ENCODE data around the gene ERCC5.
A peak's percentile ranks its signal among the peaks of the same experiment; 100 is the strongest.

Gene ERCC5

DNA sequence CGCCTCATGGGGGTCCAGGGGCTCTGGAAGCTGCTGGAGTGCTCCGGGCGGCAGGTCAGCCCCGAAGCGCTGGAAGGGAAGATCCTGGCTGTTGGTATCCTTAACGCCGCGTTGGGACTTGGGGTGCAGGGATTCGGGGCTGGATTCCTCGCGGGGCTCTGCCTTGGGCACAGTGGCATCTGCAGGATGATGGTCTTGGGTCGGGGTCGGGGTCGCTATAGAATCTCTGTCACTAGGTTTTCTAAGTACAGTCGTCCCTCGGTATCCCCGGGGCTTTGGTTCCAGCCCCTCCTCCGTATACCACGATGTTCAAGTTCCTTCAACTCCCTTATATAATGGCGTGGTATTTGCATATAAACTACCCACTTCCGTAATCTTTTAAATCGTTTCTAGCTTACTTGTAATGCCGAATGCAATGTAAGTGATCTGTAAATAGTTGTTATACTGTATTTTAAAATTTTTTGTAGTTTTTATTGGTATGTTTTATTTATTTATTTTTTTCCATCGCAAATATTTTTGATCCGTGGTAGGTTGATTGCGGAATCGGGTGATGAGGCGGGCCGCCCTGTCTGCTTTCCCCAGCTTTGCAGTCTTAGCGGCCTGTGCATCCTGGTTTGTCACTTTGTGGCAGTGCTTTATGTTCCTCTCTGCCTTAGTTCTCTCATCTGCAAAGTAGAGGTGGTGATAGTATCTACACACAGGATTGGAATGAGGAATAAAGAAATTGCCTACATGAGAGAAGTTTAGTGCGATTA, 606 bp downstream of the ERCC5 start:
- peak; percentile 52 for DNase-seq

DNA sequence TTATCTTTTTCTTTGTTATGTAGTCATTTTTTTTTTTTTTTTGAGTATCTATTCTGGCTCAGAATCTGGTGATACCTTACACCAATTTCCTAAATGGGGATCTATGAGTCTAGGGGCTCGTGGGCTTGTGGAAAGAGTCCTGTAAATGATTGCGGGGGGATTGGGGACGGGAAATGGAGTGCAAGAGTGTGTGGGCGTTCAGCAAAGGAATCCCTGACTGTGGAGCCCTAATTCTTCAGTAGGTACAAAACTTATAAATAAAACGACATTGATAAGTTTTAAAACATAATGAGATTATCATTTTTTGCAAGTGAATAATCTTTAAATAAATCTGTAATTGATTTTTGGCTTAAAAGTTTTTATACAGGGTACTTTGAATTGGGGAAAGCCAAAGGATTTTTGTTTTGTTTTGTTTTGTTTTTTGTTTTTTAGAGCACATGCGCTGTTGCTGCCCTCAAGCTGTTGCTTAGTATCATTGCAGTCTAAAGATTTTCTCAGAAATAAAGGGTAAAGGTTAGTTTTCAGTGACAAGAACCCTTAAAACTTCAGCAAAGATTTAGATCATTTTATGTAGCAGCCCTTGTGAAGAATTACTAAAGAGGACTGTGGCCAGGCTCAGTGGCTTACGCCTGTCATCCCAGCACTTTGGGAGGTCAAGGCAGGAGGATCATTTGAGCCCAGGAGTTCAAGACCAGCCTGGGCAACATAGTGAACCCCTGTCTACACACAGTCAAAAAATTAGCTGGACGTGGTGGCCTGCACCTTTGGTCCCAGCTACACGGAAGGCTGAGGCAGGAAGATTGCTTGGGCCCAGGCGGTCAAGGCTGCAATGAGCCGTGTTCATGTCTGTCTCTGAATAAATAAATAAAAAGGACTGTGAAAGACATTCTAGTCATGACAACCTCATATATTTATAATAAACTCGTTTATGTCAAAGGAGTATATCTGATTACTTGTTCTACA, 1.7 kb downstream of the ERCC5 start:
- no peak for DNase-seq

DNA sequence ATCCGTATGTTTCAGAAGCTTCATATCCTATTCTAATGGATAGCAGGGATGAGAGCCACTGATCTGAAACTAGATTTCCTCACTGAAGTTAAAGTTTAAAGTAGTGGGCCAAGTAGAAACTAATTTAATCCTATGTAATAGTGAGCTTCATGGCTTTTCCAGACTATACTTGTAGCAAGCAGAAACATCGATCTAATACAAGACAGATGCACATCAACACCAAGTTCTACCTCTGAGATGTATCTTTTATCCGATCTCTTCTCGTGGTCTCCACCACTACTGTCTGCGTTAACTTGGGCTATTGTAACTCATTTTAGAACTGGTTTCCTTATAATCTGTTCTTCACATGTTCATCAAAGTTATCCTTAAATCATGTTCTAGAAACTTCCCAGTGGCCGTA, 3.1 kb downstream of the ERCC5 start:
- DNase-seq = no peak

DNA sequence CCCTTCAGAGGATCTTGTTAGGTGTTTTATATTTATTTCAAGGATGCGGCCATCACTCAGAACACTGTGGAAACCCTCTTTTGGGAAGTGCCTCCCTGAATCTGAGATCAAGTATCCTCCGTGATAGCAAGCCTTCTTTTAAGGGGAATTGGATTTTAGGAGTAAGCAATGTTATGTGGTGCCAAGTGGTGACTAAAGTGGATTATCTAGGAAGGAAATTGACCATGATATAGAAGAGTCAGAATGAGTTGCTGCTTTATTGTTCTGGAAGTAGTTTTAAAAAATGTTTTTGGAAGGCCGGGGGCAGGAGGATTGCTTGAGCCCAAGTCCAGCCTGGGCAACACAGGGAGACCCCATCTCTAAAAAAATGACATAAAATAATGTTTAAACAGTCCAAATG, 6.7 kb downstream of the ERCC5 start:
- no peak for DNase-seq

DNA sequence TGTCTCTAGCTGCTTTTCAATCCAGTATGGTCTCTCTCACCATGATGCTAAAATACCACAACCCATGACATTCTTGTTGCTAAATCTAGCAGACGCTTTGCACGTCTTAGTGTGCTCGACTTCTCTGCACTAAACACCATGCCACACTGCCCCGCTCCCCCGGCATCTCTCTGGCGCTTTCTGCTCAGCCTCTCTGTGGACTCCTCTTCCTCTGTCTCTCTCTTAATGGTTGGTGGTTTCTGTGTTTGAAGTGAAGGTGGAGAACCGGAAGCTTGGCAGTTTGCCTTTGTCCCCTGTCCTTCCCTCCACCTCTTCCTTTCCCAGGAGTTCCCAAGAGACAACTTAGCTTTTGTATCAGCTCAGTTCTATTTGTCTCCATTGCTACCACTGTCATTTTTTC, 8.8 kb downstream of the ERCC5 start:
- DNase-seq = no peak

DNA sequence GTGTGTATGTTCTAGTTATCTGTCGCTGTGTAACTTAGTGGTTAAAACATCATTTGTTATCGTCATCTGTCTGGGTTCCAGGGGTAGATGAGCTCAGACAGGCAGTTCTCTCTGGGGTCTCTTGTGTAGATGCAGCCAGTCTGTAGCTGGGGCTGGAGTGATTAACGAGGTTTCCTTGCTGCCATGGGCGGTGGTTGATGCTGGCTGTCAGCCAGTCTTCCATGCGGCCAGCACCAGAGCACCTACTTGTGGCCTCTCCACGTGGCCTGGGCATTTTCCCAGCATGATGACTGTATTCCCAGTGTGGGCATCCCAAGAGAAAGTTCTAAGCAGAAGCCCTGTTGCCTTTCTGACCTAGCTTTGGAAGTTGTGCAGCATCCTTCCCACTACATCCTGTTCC, 10.7 kb downstream of the ERCC5 start:
- no peak for DNase-seq

DNA sequence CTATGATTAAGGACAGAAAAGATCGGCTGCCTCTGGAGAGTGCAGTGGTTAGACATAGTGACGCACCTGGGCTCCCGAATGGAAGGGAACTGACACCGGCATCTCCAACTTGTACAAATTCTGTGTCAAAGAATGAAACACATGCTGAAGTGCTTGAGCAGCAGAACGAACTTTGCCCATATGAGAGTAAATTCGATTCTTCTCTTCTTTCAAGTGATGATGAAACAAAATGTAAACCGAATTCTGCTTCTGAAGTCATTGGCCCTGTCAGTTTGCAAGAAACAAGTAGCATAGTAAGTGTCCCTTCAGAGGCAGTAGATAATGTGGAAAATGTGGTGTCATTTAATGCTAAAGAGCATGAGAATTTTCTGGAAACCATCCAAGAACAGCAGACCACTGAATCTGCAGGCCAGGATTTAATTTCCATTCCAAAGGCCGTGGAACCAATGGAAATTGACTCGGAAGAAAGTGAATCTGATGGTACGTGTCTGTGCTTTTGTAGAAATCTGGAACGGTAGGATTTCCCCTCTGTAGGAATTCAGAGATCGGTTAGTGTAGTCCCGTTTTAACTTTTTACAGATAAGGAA, 16.9 kb downstream of the ERCC5 start:
- no peak for DNase-seq

DNA sequence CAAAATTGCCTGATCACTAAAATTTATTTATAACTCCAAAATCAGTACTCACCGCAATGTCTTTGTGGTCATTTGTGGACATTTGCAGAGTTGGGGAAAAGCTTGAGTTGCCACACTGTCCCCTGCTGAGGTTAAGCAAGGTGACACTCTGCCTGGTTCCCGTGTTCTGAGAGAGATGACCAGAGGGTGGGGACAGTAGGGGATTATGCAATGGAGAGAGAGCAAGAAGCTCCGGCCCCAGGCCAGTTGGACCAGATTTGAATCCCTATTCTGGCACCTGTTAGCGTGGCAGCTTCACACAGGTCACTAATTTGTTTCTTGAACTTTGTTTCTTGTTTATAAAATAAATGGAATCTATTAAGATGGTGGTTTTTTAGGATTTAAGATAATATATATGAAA, 17.8 kb downstream of the ERCC5 start:
- DNase-seq = no peak

DNA sequence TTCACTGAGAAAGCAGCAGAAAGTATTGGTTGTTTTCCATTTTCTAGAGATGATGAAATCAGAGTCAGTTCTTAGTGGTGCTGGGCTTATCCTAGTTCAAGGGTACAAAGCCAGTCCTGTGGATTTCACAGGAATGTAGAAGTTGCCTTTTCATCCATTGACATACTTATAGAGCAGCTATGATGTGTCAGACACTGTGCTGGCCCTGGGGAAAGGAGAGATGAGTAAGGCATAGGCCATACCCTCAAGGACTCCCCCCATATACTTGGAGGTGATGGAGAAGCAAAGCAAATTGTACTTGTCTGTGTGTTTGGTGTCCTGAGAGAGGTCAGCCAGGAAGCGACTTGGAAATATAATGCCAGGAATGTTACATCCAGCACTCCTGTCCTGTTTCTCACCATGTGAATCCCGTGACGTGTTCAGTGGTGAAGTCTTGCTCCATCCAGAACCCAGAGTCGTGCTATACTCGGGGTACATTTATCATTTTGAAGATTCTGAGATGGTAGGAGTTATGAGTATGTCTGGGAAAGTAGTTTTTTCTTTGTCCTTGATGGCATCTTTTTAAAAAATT, 22.6 kb downstream of the ERCC5 start:
- no peak for DNase-seq

DNA sequence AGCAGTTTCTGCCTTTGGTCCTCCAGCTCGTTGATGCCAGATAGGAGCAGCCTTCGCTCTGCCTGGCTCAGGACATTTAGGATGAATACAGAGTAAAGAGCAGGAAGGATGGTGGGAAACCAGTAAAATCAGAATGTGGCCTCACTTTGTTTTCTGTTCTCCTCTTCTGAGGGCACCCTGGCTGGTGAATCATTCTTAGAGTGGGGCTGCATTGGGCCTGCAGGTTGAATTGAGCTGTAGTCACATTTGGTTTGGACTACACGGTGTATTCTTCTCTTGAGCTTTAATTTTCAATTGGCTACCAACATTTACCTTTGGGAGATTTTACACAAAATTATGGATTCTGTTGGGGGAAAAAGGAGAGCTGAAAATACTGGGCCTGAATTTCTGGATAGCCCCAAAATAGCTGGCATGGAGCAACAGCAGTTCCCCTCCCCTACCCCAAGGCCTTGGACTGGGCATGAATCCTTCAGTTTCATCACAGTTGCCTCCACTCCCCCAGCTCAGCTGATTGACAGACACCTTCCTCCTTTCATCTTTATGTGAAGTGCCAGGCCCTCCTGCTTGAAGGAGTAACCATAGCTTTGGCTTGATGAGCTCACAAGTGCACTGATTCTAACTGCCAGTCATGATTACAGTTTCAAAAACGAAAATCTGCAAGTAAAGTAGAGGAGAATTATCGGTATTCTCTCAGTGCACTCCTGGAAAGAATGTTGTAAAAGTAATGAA, 24.3 kb downstream of the ERCC5 start:
- DNase-seq = no peak

DNA sequence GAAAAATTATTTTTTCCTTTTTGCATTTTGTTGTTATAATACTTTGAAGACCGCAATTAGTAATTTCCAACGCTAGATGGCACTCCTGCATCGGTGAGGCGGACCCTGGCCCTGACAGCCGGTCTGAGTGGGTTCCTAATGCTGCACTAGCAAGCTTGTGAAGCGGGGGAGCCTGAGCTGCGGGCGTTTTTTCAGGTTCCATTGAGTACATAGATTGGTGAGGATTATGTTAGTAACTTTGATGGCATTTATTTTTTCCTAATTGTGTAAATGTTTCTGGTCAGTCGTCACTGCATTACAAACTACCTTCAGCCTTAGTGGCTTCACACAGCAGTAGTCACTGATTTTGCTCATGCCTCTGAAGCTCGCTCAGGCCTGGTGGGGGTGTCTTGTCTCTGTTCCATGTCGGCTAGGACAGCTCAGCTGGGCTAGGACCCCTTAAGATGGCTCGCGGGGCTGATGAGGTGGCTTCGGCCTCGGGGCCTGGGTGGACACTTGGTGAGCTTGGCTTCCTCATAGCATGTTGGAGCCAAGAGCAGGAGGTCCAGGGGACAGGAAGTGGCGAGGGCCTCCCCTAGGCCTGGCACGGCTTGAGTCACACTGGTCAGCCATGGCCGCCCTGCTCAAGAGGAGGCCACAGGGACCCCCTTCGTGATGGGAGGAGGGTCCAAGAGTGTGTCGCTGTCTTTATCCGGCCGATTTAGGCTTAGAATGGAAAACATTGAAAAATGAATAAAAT, 25.0 kb downstream of the ERCC5 start:
- peak; percentile 49 for DNase-seq

DNA sequence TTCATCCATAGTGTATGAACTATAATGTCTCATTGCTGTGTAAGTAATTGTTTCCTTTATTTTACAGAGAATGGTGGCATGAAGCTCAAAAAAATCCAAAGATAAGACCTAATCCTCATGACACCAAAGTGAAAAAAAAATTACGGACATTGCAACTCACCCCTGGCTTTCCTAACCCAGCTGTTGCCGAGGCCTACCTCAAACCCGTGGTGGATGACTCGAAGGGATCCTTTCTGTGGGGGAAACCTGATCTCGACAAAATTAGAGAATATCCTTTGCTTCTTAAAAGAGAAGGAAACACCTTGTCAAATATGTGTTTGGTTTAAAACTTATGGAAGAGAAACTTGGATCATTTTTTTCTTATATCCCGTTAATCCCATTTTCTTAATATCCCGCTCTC, 26.3 kb downstream of the ERCC5 start:
- DNase-seq = no peak

DNA sequence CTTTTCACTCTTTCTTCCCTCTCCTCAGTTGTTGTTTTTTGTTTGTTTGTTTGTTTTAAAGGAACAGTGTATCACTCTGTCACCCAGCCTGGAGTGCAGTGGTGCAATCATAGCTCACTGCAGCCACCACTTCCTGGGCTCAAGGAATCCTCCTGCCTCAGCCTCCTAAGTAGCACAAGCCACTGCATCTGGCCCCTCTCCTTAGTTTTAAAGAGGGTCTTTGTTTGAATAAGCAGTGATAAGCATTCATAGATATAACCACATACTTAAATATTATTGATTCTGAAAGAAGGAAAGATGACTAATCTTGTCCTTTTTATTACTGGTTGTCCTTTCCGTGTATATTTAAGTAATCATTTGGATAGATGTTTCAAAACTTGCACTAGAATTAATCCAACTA, 26.7 kb downstream of the ERCC5 start:
- no peak for DNase-seq

DNA sequence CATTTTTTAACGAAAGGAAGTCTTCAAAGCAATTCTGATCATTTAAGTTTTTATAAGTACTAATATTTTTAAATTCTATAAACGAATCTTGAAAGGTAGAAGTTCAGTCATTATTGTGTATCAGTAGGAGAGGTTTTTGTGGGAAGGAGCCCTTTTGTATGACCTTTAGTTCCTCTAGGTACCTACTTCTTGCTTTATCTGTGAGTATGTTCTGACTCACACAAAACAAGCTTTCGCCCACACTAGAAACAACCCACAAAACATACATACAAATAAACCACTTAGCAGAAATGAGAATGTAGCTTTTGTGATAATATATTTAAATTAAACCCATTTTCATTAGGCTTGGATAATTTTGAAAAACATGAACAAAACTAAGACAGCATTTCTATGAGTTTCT, 27.8 kb downstream of the ERCC5 start:
- DNase-seq = no peak

DNA sequence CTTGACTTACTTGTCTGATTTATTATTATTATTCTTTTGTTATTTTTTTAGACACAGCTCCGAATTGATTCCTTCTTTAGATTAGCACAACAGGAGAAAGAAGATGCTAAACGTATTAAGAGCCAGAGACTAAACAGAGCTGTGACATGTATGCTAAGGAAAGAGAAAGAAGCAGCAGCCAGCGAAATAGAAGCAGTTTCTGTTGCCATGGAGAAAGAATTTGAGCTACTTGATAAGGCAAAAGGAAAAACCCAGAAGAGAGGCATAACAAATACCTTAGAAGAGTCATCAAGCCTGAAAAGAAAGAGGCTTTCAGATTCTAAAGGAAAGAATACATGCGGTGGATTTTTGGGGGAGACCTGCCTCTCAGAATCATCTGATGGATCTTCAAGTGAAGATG, 29.4 kb downstream of the ERCC5 start:
- no peak for DNase-seq

DNA sequence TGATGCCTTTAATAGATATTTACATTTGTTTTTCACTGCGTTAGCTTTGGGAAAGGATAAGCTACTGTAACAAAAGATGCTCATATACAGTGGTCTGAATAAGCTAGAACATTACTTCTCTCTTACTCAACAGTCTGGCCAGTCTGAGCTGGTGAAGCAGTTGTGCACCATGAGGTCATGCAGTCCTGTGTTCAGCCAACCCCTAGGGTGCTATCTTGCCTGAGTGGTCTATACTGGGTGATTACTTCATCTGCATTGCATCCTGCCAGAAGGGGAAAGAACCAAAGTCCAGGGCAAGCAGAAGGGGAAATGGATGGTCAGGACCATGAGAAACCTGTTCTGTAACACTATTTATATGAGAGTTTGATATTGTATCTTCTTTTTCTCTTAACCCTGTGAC, 31.5 kb downstream of the ERCC5 start:
- DNase-seq = no peak

DNA sequence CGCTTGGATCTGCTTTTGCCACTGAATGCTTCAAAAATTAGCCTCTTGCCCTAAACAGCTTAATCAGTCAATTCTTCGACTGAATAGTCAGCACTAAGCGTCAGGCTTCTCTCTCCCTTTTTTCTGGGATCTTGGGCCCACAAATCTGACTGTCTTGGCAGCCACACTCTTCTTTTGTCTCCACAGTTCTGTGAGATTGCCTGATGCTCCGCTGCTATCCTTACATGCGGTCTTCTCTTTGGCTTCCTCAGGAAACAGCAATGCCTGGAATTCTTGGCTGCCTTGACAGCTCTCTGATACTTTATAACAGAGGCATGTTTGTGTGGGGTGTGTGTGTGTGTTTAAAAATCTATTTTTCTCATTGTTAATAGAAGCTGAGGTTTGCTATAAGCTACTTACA, 32.6 kb downstream of the ERCC5 start:
- no peak for DNase-seq

DNA sequence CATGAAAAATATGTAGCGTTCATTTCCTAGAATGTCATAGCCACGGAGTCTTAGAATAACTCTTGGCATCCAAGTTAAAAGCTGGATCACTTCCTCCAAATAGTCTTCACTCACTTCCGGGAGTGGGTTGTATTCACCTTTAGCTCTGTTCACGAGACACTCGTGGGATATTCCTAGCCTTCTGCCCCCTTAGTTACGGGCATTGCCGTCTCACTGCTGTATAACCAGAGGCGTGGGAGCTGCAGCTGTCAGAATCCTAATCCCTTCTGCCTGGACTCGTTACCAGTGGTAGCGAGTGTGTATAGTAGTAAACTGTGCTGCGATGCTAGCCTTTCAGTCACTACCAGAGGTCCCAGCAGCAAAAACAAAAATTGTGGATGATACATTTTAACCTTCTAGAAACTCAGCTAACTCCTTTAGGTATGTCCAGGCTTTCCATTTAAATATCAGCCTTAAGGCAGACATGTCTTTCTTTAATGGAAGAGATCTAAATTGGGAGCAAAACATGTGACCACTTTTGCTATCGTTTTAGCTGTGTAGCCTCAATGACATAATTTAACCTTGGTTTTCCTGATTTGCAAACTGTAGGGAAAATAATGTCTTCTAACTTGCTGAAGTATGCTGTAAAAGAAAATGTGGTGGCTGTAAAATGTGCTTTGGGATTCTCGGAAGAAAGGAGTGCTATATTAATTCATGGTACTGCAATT, 34.1 kb downstream of the ERCC5 start:
- DNase-seq = no peak

DNA sequence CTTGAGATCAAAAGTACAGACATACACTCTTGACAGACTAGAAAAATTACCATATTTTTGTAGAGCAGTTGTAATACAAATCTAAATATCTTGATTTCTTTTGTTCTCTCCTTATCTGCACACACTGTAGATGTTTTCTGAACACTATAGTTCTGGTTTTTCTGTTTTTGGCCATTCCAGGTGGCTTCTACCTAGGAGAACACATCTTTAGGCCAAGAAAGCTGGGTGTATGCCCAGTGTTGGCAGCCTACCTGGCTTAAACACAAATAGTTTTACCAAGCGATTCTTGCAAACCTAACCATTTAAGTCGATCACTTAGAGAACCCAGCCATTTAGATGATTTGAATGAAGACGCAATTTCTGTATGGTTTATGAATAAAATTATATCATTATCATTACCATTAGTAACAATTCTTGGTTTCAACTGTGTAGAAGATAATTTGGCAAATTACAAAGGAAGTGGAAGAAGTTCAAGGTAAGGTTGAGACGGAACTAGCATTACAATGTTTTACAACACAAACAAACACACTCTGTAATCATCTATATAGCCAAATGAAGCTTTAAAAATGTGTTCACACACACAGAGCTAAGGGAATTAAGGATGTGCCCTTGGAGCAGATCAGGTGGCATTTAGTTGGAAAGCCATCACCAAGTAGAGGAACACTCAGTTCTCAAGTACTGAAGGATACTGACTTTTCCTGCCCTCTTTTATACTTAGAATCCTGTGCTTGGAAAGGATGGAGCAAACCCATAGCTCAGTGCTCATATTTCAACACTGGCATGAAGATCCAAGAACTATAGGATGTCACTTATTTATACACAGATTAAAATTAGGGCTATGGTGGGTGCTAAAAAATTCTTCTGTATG, 36.2 kb downstream of the ERCC5 start:
- DNase-seq = no peak

DNA sequence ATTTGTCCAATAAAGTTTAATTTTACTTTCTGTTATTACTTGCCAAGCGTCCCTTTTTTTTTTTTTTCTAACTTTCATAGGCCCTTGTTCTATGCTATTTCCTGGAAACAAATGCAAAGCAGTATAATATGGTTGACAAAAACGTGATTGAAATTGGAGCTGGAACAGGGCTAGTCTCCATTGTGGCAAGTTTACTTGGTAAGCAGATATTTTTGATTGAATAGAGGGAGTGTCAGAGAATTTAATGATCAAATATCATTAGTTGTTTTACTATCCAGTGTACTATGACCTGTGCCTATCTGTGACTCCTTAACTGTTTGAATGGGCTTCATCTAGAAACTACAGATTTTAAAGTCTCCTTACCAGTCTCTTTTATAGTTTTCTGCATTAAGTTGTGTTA, 46.7 kb downstream of the ERCC5 start:
- DNase-seq = no peak

All from CD4-positive, alpha-beta T cell treated with Interleukin-15 for 1 hour (primary cell).